ENCODE data around the gene BCAP29. TPM values are rescaled to one million over a fixed set of nuclear protein-coding genes. Genes with fewer than 3 reads are reported as not detected.
A peak's percentile ranks its signal among the peaks of the same experiment; 100 is the strongest.

Gene BCAP29
- polyA plus RNA-seq, 1 of the 3 experiments (the other 2 are of a cell fraction): 29.2 TPM

DNA sequence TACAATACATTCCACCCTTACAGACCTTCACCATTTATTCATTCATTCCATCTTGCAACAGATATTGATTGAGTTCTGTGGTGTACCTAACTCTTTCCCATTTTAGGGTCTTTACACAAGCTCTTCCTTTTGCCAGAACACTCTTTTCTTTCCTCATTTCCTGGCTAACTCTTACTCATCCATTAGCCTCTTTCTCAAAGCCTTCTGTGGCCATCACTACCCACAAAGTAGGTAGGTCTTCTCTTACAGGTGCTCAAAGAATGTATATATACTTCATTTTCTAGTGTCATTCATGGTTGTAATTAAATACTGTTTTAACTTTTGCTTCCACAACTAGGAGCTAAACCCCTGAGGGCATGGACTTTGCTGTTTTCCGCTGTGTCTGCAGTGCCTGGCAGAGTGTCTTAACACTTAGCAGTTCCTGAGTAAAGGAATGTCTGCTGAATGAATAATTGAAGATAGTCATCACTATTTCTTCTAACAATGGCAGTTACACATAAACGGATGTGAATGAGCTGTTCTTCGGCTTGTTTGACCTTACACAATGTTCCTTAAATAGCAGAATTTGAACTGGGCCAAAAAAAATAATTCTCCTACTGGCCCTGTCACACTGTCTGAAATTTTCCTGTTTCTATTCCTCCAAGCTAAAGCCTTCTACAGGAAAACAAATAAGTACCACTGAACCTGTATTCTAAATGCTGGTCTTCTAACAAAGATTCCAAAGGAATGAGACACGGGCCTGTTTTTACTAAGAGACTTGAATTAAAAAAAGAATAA, 15.1 kb downstream of the BCAP29 start:
- ChIA-PET CTCF (interaction anchor here (0.6 to 2.2 kb wide), 4 partner anchors 15 to 68 kb away, joined by 3 to 7 read pairs (median 3); partner anchors contain the start of gene BCAP29), POLR2A (no interaction called here)
- peaks cover 2 to 25% of the 10 kb centered on the region in 2 experiments; a peak in 3 of 4 replicates for H3K4me1 ChIP-seq (ENCODE audit: control insufficient read depth in 1 of 2, insufficient read depth in 2 of 2, low read depth in 1 of 2, low read length in 1 of 2)
- H3K4me3 ChIP-seq (ENCODE audit: low read depth in 2 of 2, low read length in 1 of 2): no peak overlapping the region; a peak in 1 of 4 replicates
- 14% methylated on average over 4 of the region's 4 CpGs for WGBS (ENCODE audit: low lambda C conversion rate)
- H3F3A ChIP-seq (replicated peaks; ENCODE audit: insufficient read depth): peaks cover 57% of the 10 kb centered on the region
- H3K27me3 ChIP-seq (ENCODE audit: insufficient read depth): no peaks in the 10 kb centered on the region
- H3K9me2 ChIP-seq: no peaks in the 10 kb centered on the region
- peak overlapping the region; percentile 62 for H3K4me2 ChIP-seq
- DNase-seq: no peak
- TF ChIP-seq TAF1 (IDR thresholded peaks at IDR 0.05; ENCODE audit: borderline replicate concordance, low read depth, low read length) (no peak), TEAD4 (IDR thresholded peaks at IDR 0.05; ENCODE audit: borderline replicate concordance, insufficient read depth) (peak; percentile 92), ZBTB33 (IDR thresholded peaks at IDR 0.05; ENCODE audit: borderline replicate concordance, low read depth) (0 out of 2 replicates have a peak, but pooled peaks have one; percentile 40), SIN3A (IDR thresholded peaks at IDR 0.05; ENCODE audit: borderline replicate concordance, low read depth, low read length) (peak; percentile 21; the same call in 1 of the 2 replicates), RXRA (IDR thresholded peaks at IDR 0.05; ENCODE audit: borderline replicate concordance, low read depth) (peak; percentile 96), SMC3 (IDR thresholded peaks at IDR 0.05; ENCODE audit: low read depth, low read length) (no peak), TCF12 (IDR thresholded peaks at IDR 0.05) (peak; percentile 93), USF1 (IDR thresholded peaks at IDR 0.05; ENCODE audit: borderline replicate concordance, low read depth) (no peak), CHD2 (IDR thresholded peaks at IDR 0.05; ENCODE audit: low read length, partially characterized antibody) (peak; percentile 13), NFIC (IDR thresholded peaks at IDR 0.05; ENCODE audit: borderline replicate concordance) (peak; percentile 97), POLR2AphosphoS5 (IDR thresholded peaks at IDR 0.05; ENCODE audit: low read depth, low read length) (peak; percentile 77; the same call in 1 of the 2 replicates), FOXM1 (IDR thresholded peaks at IDR 0.05; ENCODE audit: low read depth) (peak; percentile 82; the same call in 1 of the 2 replicates), YY1 (IDR thresholded peaks at IDR 0.05; ENCODE audit: low read depth) (peak; percentile 44; the same call in 1 of the 2 replicates), MEF2A (IDR thresholded peaks at IDR 0.05; ENCODE audit: borderline replicate concordance, low read depth) (peak; percentile 100), EP300 (IDR thresholded peaks at IDR 0.05; ENCODE audit: borderline replicate concordance in 1 of 2, low read depth in 1 of 2, low read length in 1 of 2) (peak in 1 of 2 experiments; percentile 90; a peak in 3 of 4 replicates), JUND (IDR thresholded peaks at IDR 0.05) (peak; percentile 91), PBX3 (IDR thresholded peaks at IDR 0.05) (peak; percentile 85), ELF1 (IDR thresholded peaks at IDR 0.05) (peak; percentile 22; the same call in 1 of the 2 replicates), FOSL2 (IDR thresholded peaks at IDR 0.05; ENCODE audit: borderline replicate concordance, low read depth) (peak; percentile 86; the same call in 1 of the 2 replicates), CTCF (IDR thresholded peaks at IDR 0.05) (no peak)
- TF ChIP-seq, protein P1, sequence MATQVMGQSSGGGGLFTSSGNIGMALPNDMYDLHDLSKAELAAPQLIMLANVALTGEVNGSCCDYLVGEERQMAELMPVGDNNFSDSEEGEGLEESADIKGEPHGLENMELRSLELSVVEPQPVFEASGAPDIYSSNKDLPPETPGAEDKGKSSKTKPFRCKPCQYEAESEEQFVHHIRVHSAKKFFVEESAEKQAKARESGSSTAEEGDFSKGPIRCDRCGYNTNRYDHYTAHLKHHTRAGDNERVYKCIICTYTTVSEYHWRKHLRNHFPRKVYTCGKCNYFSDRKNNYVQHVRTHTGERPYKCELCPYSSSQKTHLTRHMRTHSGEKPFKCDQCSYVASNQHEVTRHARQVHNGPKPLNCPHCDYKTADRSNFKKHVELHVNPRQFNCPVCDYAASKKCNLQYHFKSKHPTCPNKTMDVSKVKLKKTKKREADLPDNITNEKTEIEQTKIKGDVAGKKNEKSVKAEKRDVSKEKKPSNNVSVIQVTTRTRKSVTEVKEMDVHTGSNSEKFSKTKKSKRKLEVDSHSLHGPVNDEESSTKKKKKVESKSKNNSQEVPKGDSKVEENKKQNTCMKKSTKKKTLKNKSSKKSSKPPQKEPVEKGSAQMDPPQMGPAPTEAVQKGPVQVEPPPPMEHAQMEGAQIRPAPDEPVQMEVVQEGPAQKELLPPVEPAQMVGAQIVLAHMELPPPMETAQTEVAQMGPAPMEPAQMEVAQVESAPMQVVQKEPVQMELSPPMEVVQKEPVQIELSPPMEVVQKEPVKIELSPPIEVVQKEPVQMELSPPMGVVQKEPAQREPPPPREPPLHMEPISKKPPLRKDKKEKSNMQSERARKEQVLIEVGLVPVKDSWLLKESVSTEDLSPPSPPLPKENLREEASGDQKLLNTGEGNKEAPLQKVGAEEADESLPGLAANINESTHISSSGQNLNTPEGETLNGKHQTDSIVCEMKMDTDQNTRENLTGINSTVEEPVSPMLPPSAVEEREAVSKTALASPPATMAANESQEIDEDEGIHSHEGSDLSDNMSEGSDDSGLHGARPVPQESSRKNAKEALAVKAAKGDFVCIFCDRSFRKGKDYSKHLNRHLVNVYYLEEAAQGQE (IDR thresholded peaks at IDR 0.05; ENCODE audit: low read depth, low read length): no peak
- TF ChIP-seq, protein P2, sequence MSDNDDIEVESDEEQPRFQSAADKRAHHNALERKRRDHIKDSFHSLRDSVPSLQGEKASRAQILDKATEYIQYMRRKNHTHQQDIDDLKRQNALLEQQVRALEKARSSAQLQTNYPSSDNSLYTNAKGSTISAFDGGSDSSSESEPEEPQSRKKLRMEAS (IDR thresholded peaks at IDR 0.05; ENCODE audit: low read depth): peak; percentile 67; the same call in 1 of the 2 replicates
- no peaks in the 10 kb centered on the region for H4K20me1 ChIP-seq (ENCODE audit: insufficient read depth)
- H3K79me2 ChIP-seq (ENCODE audit: insufficient read depth): peaks cover 15% of the 10 kb centered on the region; the same call in 1 of the 2 replicates
- no peaks in the 10 kb centered on the region for H3K9me3 ChIP-seq
- peak overlapping the region; percentile 62 to 97; a peak in 3 of 4 replicates for H3K27ac ChIP-seq (ENCODE audit: low read depth in 2 of 2, low read length in 1 of 2)
- peak overlapping the region; percentile 52 for H3K9ac ChIP-seq
- peaks cover 37 to 49% of the 10 kb centered on the region in 2 experiments for H3K36me3 ChIP-seq (replicated peaks in 1 of 2; ENCODE audit: control insufficient read depth in 1 of 2, insufficient read depth in 2 of 2, low read length in 1 of 2)
- peak overlapping the region; percentile 43 for H2AFZ ChIP-seq (ENCODE audit: low read depth)
